OCI-LY7 (cell line): ENCODE measurements around the gene RBM18. TPM values are rescaled to one million over a fixed set of nuclear protein-coding genes. Genes with fewer than 3 reads are reported as not detected.

Experiments
- BruUV-seq: library from RNA; stranded (reverse); fragments of 400-500 nt; replicated peaks from 2 replicates; lab custom pipeline; 2021; lab: Mats Ljungman, UMichigan
- CTCF ChIA-PET: fragments of 300-600 bp; sonication (Branson Sonifier 250); formaldehyde crosslinking; loops from one replicate; lab custom pipeline; 2022; ENCODE audit warnings: antibody characterized with exemption; ENCODE audit not compliant: unreplicated experiment; lab: Charles Lee
- POLR2A ChIA-PET: fragments of 300-600 bp; sonication (Branson Sonifier 250); formaldehyde crosslinking; loops from one replicate; lab custom pipeline; 2022; ENCODE audit warnings: antibody characterized with exemption; lab: Charles Lee
- DNase-seq: peaks from one replicate; pipeline ENCODE4 v3.0.0-alpha.2; 2015; ENCODE audit warnings: low spot score
- H2AFZ ChIP-seq: fragments of 200-600 bp; sonication (generic), shearing (Covaris generic); 2 replicates; pipeline ENCODE4 v1.6.1; 2014; ENCODE audit warnings: mild to moderate bottlenecking, antibody characterized with exemption, low read length, moderate library complexity
- H3K27ac ChIP-seq: fragments of 200-600 bp; sonication (generic); 2 replicates; pipeline ENCODE4 v1.5.1; 2014; ENCODE audit warnings: mixed run types, low read depth, mild to moderate bottlenecking, moderate library complexity, low read length, inconsistent platforms; ENCODE audit not compliant: poor library complexity, severe bottlenecking
- H3K36me3 ChIP-seq: fragments of 200-600 bp; sonication (generic); 2 replicates; pipeline ENCODE4 v1.6.1; 2014; ENCODE audit warnings: mild to moderate bottlenecking, antibody characterized with exemption, low read length, moderate library complexity, mixed read lengths; ENCODE audit not compliant: insufficient read depth
- H3K4me1 ChIP-seq: fragments of 200-600 bp; sonication (generic); 2 replicates; pipeline ENCODE4 v1.5.1; 2014; ENCODE audit warnings: mild to moderate bottlenecking, low read length; ENCODE audit not compliant: insufficient read depth, poor library complexity, severe bottlenecking
- H3K4me2 ChIP-seq: fragments of 200-600 bp; sonication (generic); 2 replicates; pipeline ENCODE4 v1.6.1; 2014; ENCODE audit warnings: mild to moderate bottlenecking, low read length
- H3K4me3 ChIP-seq: fragments of 200-600 bp; sonication (generic); 2 replicates; pipeline ENCODE4 v1.5.1; 2014; ENCODE audit warnings: mild to moderate bottlenecking, low read depth, low read length; ENCODE audit not compliant: poor library complexity, severe bottlenecking
- H3K79me2 ChIP-seq: fragments of 200-600 bp; sonication (generic); 2 replicates; pipeline ENCODE4 v1.6.1; 2016; ENCODE audit warnings: low read depth, mild to moderate bottlenecking, low read length, moderate library complexity, mixed read lengths; ENCODE audit not compliant: insufficient read depth
- H3K9me2 ChIP-seq: fragments of 200-600 bp; sonication (generic); 2 replicates; pipeline ENCODE4 v1.6.1; 2016; ENCODE audit warnings: mild to moderate bottlenecking, low read length, mixed read lengths; ENCODE audit not compliant: insufficient read depth
- H3K9me3 ChIP-seq: fragments of 200-600 bp; sonication (generic); 2 replicates; pipeline ENCODE4 v1.6.1; 2014; ENCODE audit warnings: mild to moderate bottlenecking, mixed run types, low read length, mixed read lengths
- H4K20me1 ChIP-seq: fragments of 200-600 bp; sonication (generic); 2 replicates; pipeline ENCODE4 v1.6.1; 2014; ENCODE audit warnings: mild to moderate bottlenecking, antibody characterized with exemption, low read length, moderate library complexity, mixed read lengths; ENCODE audit not compliant: insufficient read depth
- CTCF ChIP-seq: fragments of 200-600 bp; sonication (generic); conservative IDR thresholded peaks from 2 replicates; pipeline ENCODE4 v1.5.1; 2014; ENCODE audit warnings: mild to moderate bottlenecking, antibody characterized with exemption, low read length, moderate library complexity, mixed read lengths
- EZH2phosphoT487 ChIP-seq: fragments of 200-600 bp; sonication (generic); IDR thresholded peaks from 2 replicates; pipeline ENCODE4 v1.6.1; 2018; ENCODE audit warnings: low read depth, borderline replicate concordance, mild to moderate bottlenecking, mixed run types, antibody characterized with exemption, low read length, moderate library complexity, mixed read lengths
- intact Hi-C: fragments of 100-400 bp; cut with micrococcal nuclease; formaldehyde crosslinking; loops from one replicate; pipeline ENCODE4 v1.10.0; 2022; ENCODE audit not compliant: unreplicated experiment
- total RNA-seq, 2 experiments: library from RNA; depleted of rRNA in 1 of 2; stranded (reverse); fragments of >200 nt in 1 of 2; shearing (Covaris generic) in 1 of 2; gene quantifications; 2 replicates each; pipeline ENCODE4 v1.2.3, GENCODE V29; 2014 to 2022

Gene RBM18
- total RNA-seq, 2 experiments from 2014 or later: 8.3 to 22.2 TPM

DNA sequence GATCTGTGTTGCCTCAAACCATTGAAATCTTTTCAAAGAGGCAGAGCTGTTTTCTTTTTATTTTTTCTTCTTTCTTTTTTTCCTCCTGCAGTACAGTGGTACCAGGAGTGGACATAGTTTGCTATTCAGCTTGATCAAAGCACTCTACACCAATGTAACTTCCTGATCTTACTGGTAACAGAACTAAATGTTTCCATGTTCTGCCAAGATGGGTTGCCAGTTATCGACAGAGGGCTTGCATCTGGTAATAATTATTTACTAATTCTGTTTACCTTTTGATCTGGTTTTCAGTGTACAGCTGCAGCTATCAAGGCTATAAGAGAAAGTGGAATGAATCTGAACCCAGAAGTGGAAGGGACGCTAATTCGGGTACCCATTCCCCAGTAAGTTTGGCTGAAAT, 26.8 kb upstream of the RBM18 start:
- no peak overlapping the region for H3K4me3 ChIP-seq
- no peak overlapping the region for H3K27ac ChIP-seq
- peaks cover 18% of the 10 kb centered on the region; the same call in 1 of the 2 replicates for H3K79me2 ChIP-seq
- peaks cover 29% of the 10 kb centered on the region for H3K4me1 ChIP-seq
- BruUV-seq: no TSS peak
- no peak for DNase-seq
- intact Hi-C loops: no loop called here
- H4K20me1 ChIP-seq: peaks cover 4% of the 10 kb centered on the region; the same call in 1 of the 2 replicates
- peaks cover 96% of the 10 kb centered on the region for H3K36me3 ChIP-seq
- H3K4me2 ChIP-seq: no peak overlapping the region
- TF ChIP-seq EZH2phosphoT487: no peak
- TF ChIP-seq CTCF: no peak
- POLR2A ChIA-PET: no interaction called here
- no peaks in the 10 kb centered on the region for H3K9me2 ChIP-seq
- H3K9me3 ChIP-seq: no peaks in the 10 kb centered on the region
- CTCF ChIA-PET: no interaction called here
- H2AFZ ChIP-seq: no peak overlapping the region

DNA sequence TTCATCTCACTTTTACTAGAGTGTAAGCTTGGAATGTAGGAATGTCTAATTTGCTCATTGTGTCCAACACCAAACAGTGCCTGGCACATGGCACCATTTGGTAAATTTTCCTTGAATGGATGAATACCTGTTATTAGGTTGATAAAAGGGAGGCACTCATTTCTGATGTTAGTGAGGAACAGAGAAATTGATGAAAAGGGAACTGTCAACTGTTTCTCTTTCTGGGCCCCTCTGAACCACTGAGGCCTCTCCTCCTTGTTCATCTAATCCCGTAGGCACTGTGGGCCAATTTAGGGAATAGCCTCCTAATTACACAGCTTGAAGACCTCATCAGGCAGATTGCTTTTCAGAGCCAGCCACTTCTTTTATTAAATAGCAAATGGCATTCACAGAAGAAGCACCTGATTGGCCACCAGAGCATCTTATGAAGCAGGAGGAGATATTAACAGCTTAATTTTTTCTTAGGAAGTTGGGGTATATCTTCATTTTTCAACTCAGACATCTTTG, 22.6 kb upstream of the RBM18 start:
- H3K4me1 ChIP-seq: peaks cover 43% of the 10 kb centered on the region
- DNase-seq: no peak
- H2AFZ ChIP-seq: peak overlapping the region; percentile 19; the same call in 1 of the 2 replicates
- ChIA-PET POLR2A (interaction anchor here (0.6 to 1.5 kb wide), 2 partner anchors 23 to 1172 kb away, joined by 6 to 9 read pairs; partner anchors contain the start of genes MRRF and RBM18), CTCF (no interaction called here)
- H3K9me2 ChIP-seq: no peaks in the 10 kb centered on the region
- peaks cover 18% of the 10 kb centered on the region; the same call in 1 of the 2 replicates for H3K79me2 ChIP-seq
- H4K20me1 ChIP-seq: peaks cover 4% of the 10 kb centered on the region; the same call in 1 of the 2 replicates
- no peaks in the 10 kb centered on the region for H3K9me3 ChIP-seq
- H3K4me3 ChIP-seq: peak overlapping the region; percentile 43
- no TSS peak for BruUV-seq
- peak overlapping the region; percentile 67 for H3K4me2 ChIP-seq
- peak overlapping the region; percentile 85 for H3K27ac ChIP-seq
- no peak for TF ChIP-seq CTCF
- TF ChIP-seq EZH2phosphoT487: no peak
- peaks cover 97% of the 10 kb centered on the region for H3K36me3 ChIP-seq
- intact Hi-C loops: loop anchor here (2.0 kb wide), 1 partner anchor 22 kb away; the partner anchor contains the start of genes MRRF and RBM18

- intact Hi-C loops: loop anchor here (2.0 kb wide), 1 partner anchor 22 kb away; the partner anchor contains the start of genes MRRF and RBM18
- peaks cover 18% of the 10 kb centered on the region; the same call in 1 of the 2 replicates for H3K79me2 ChIP-seq
- no peak for TF ChIP-seq CTCF
- no peaks in the 10 kb centered on the region for H3K9me3 ChIP-seq
- H3K27ac ChIP-seq: peak overlapping the region; percentile 85
- peak overlapping the region; percentile 67 for H3K4me2 ChIP-seq
- H3K36me3 ChIP-seq: peaks cover 98% of the 10 kb centered on the region
- ChIA-PET CTCF (no interaction called here), POLR2A (interaction anchor here (0.6 to 1.5 kb wide), 2 partner anchors 22 to 1173 kb away, joined by 6 to 9 read pairs; partner anchors contain the start of genes MRRF and RBM18)
- H3K4me3 ChIP-seq: peak overlapping the region; percentile 43
- H4K20me1 ChIP-seq: peaks cover 4% of the 10 kb centered on the region; the same call in 1 of the 2 replicates
- BruUV-seq: no TSS peak
- H3K4me1 ChIP-seq: peaks cover 43% of the 10 kb centered on the region
- H3K9me2 ChIP-seq: no peaks in the 10 kb centered on the region
- peak; percentile 71 for DNase-seq
- H2AFZ ChIP-seq: no peak overlapping the region
Measured at GRCh38 chr9:122286764-122287163, 22.1 kb upstream of the RBM18 start.
